ENCODE results near the gene PYY.

The PYY gene

GRCh38 chr17:43938838-43939182 lies 14.9 kb downstream of the PYY start:
- TF ChIP-seq REST (IDR thresholded peaks at IDR 0.05; ENCODE audit: insufficient read depth in 1 of 2, low read depth in 2 of 2, low read length in 2 of 2) (no peak), TAF1 (IDR thresholded peaks at IDR 0.05; ENCODE audit: borderline replicate concordance, insufficient read depth, low read length) (no peak), SIN3A (IDR thresholded peaks at IDR 0.05; ENCODE audit: borderline replicate concordance, insufficient read depth, low read length) (no peak), FOXP2 (optimal IDR thresholded peaks at IDR 0.05; ENCODE audit: borderline replicate concordance, extremely low read depth, extremely low read length, insufficient read depth) (no peak), POLR2AphosphoS5 (IDR thresholded peaks at IDR 0.05; ENCODE audit: low read depth, low read length) (no peak)

DNA sequence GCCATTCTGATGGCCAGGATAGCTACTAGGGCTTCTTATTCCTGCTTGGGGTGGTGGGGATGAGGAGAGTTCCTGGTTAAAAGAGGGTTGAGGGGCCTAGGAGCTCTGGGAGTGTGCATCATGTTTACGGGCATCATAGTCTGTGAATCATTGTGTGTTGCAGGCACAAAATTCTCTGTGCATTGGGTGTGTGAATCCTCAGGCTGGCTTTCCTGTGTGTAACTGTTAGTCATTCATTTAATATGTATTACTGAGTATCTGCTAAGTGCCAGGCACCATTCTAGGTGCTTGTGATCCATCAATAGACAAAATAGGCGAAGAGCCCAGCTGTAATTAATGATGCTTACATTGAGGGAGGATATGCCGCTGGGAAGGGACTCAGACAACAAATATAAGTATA lies 17.3 kb downstream of the PYY start:
- TF ChIP-seq POLR2AphosphoS5 (IDR thresholded peaks at IDR 0.05; ENCODE audit: low read depth, low read length) (no peak), REST (IDR thresholded peaks at IDR 0.05; ENCODE audit: insufficient read depth in 1 of 2, low read depth in 2 of 2, low read length in 2 of 2) (no peak), TAF1 (IDR thresholded peaks at IDR 0.05; ENCODE audit: borderline replicate concordance, insufficient read depth, low read length) (no peak), FOXP2 (optimal IDR thresholded peaks at IDR 0.05; ENCODE audit: borderline replicate concordance, extremely low read depth, extremely low read length, insufficient read depth) (no peak), SIN3A (IDR thresholded peaks at IDR 0.05; ENCODE audit: borderline replicate concordance, insufficient read depth, low read length) (no peak)

GRCh38 chr17:43935926-43936261 lies 17.8 kb downstream of the PYY start:
- no peak for TF ChIP-seq FOXP2 (optimal IDR thresholded peaks at IDR 0.05; ENCODE audit: borderline replicate concordance, extremely low read depth, extremely low read length, insufficient read depth)

- TF ChIP-seq POLR2AphosphoS5 (IDR thresholded peaks at IDR 0.05; ENCODE audit: low read depth, low read length) (no peak), TAF1 (IDR thresholded peaks at IDR 0.05; ENCODE audit: borderline replicate concordance, insufficient read depth, low read length) (no peak), REST (IDR thresholded peaks at IDR 0.05; ENCODE audit: insufficient read depth in 1 of 2, low read depth in 2 of 2, low read length in 2 of 2) (no peak)
Measured at GRCh38 chr17:43935204-43935925, 18.4 kb downstream of the PYY start.

GRCh38 chr17:43932923-43933322 lies 20.8 kb downstream of the PYY start:
- TF ChIP-seq FOXP2 (optimal IDR thresholded peaks at IDR 0.05; ENCODE audit: borderline replicate concordance, extremely low read depth, extremely low read length, insufficient read depth) (no peak), SIN3A (IDR thresholded peaks at IDR 0.05; ENCODE audit: borderline replicate concordance, insufficient read depth, low read length) (no peak), REST (IDR thresholded peaks at IDR 0.05; ENCODE audit: insufficient read depth in 1 of 2, low read depth in 2 of 2, low read length in 2 of 2) (no peak), POLR2AphosphoS5 (IDR thresholded peaks at IDR 0.05; ENCODE audit: low read depth, low read length) (no peak), TAF1 (IDR thresholded peaks at IDR 0.05; ENCODE audit: borderline replicate concordance, insufficient read depth, low read length) (no peak)
